Mesenchymal stem cell (in vitro differentiated cells and primary cell): Measurements from ENCODE around the gene IFNAR1.

ENCODE experiments used
- DNase-seq: peaks from one replicate; pipeline ENCODE4 v3.0.0-alpha.2; 2013
- H2AFZ ChIP-seq: one replicate; pipeline ENCODE4 v1.6.1; 2013; ENCODE audit warnings: low read depth, mild to moderate bottlenecking, control low read depth, inconsistent platforms, low read length, moderate library complexity
- H2AK5ac ChIP-seq: 2 replicates; pipeline ENCODE4 v1.6.1; 2013; ENCODE audit warnings: low read length, moderate library complexity, mild to moderate bottlenecking, inconsistent platforms; ENCODE audit not compliant: severe bottlenecking
- H2BK120ac ChIP-seq: one replicate; pipeline ENCODE4 v1.6.1; 2013; ENCODE audit warnings: low read depth, mild to moderate bottlenecking, inconsistent platforms, low read length, moderate library complexity
- H2BK12ac ChIP-seq, 2 experiments: one replicate each; pipeline ENCODE4 v1.6.1; 2013; ENCODE audit warnings: inconsistent platforms in 2 of 2, low read length in 2 of 2, mild to moderate bottlenecking in 2 of 2, moderate library complexity in 2 of 2, control low read depth in 1 of 2
- H2BK15ac ChIP-seq: one replicate; pipeline ENCODE4 v1.6.1; 2013; ENCODE audit warnings: mild to moderate bottlenecking, low read depth, inconsistent platforms; ENCODE audit not compliant: poor library complexity, severe bottlenecking
- H2BK5ac ChIP-seq: 2 replicates; pipeline ENCODE4 v1.6.1; 2013; ENCODE audit warnings: low read depth, mild to moderate bottlenecking, low read length, control low read depth, inconsistent platforms; ENCODE audit not compliant: poor library complexity, severe bottlenecking
- H3K14ac ChIP-seq, 2 experiments: one replicate each; pipeline ENCODE4 v1.6.1; 2013; ENCODE audit warnings: inconsistent platforms in 2 of 2, low read length in 2 of 2, control low read depth in 1 of 2, mild to moderate bottlenecking in 1 of 2, moderate library complexity in 1 of 2
- H3K18ac ChIP-seq, 2 experiments: one replicate each; pipeline ENCODE4 v1.6.1; 2013; ENCODE audit warnings: inconsistent platforms in 2 of 2, low read length in 2 of 2, control low read depth in 1 of 2, low read depth in 1 of 2, mild to moderate bottlenecking in 1 of 2
- H3K23ac ChIP-seq, 2 experiments: one replicate each; pipeline ENCODE4 v1.6.1; 2013; ENCODE audit warnings: inconsistent platforms in 2 of 2, low read length in 2 of 2, mild to moderate bottlenecking in 2 of 2, moderate library complexity in 2 of 2, control low read depth in 1 of 2
- H3K27ac ChIP-seq: 2 replicates; pipeline ENCODE4 v1.5.1; 2013; ENCODE audit warnings: mild to moderate bottlenecking, moderate library complexity, low read length, control low read depth, inconsistent platforms; ENCODE audit not compliant: poor library complexity, severe bottlenecking
- H3K27me3 ChIP-seq, 2 experiments: 2 replicates each; pipeline versions ENCODE4 v1.6.1 to v1.7.0; 2013; ENCODE audit warnings: low read length in 2 of 2, mild to moderate bottlenecking in 2 of 2, moderate library complexity in 2 of 2, control low read depth in 1 of 2, inconsistent platforms in 1 of 2; ENCODE audit not compliant: control insufficient read depth in 1 of 2, insufficient read depth in 1 of 2
- H3K36me3 ChIP-seq, 2 experiments: 2 replicates each; pipeline versions ENCODE4 v1.6.1 to v1.7.0; 2013; ENCODE audit warnings: low read length in 2 of 2, control low read depth in 1 of 2, inconsistent platforms in 1 of 2, low read depth in 1 of 2, mild to moderate bottlenecking in 1 of 2; ENCODE audit not compliant: insufficient read depth in 2 of 2, control insufficient read depth in 1 of 2
- H3K4ac ChIP-seq, 2 experiments: one replicate each; pipeline ENCODE4 v1.6.1; 2013; ENCODE audit warnings: inconsistent platforms in 2 of 2, low read length in 2 of 2, mild to moderate bottlenecking in 2 of 2, moderate library complexity in 2 of 2, control low read depth in 1 of 2, low read depth in 1 of 2
- H3K4me1 ChIP-seq: 2 replicates; pipeline ENCODE4 v1.6.1; 2013; ENCODE audit warnings: low read depth, low read length, control low read depth; ENCODE audit not compliant: control insufficient read depth, insufficient read depth
- H3K4me2 ChIP-seq: 2 replicates; pipeline ENCODE4 v1.6.1; 2013; ENCODE audit warnings: low read length, mild to moderate bottlenecking, inconsistent platforms; ENCODE audit not compliant: poor library complexity, severe bottlenecking
- H3K4me3 ChIP-seq, 2 experiments: 2 replicates each; pipeline versions ENCODE4 v1.5.1 to v1.7.0; 2013; ENCODE audit warnings: low read length in 2 of 2, mild to moderate bottlenecking in 2 of 2, control low read depth in 1 of 2, low read depth in 1 of 2; ENCODE audit not compliant: insufficient read depth in 1 of 2
- H3K79me1 ChIP-seq: replicated peaks from 2 replicates; pipeline ENCODE4 v1.6.1; 2013; ENCODE audit warnings: mild to moderate bottlenecking, control low read depth, low read length, inconsistent platforms; ENCODE audit not compliant: poor library complexity, severe bottlenecking
- H3K9ac ChIP-seq: 2 replicates; pipeline ENCODE4 v1.7.0; 2013; ENCODE audit warnings: mild to moderate bottlenecking, low read length, moderate library complexity
- H3K9me3 ChIP-seq: 2 replicates; pipeline ENCODE4 v1.7.0; 2013; ENCODE audit warnings: mild to moderate bottlenecking, low read length; ENCODE audit not compliant: control insufficient read depth
- H4K8ac ChIP-seq: one replicate; pipeline ENCODE4 v1.6.1; 2013; ENCODE audit warnings: inconsistent platforms, mild to moderate bottlenecking, low read length, moderate library complexity
- H4K91ac ChIP-seq: one replicate; pipeline ENCODE4 v1.6.1; 2013; ENCODE audit warnings: mild to moderate bottlenecking, low read length, inconsistent platforms
- WGBS: methylation state at CpG from one replicate; pipeline ENCODE4 v1.1.7; 2013; ENCODE audit warnings: mixed read lengths; 5-methylcytosine and 5-hydroxymethylcytosine counted together

IFNAR1 gene

DNA sequence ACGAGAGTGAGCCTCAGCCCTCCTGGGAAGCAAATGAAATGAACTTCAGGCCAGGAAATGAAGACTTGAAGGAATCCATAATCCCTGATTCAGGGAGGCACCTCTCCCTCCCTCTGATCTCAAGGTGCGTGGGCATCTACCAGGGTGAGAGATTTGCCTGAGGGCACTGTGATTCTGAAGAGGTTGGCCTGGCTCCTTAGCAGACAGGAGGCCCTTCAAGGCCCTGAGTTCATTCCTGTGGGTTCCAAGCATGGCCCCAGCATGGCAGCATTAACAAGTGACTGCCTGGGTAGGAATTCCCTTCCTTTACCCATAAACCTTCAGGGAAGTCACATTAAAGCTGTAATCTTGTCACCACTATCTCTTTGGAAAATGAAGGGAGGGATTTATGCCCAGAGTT lies 48.7 kb downstream of the IFNAR1 start:
- no peak overlapping the region for H3K14ac ChIP-seq
- H3K36me3 ChIP-seq: no peaks in the 10 kb centered on the region
- 100% methylated on average over 2 of the region's 2 CpGs for WGBS
- no peak overlapping the region for H4K8ac ChIP-seq
- no peaks in the 10 kb centered on the region for H3K79me1 ChIP-seq
- peaks cover 0 to 11% of the 10 kb centered on the region in 2 experiments for H3K27me3 ChIP-seq
- no peak overlapping the region for H3K4me3 ChIP-seq
- H2AK5ac ChIP-seq: no peak overlapping the region
- peak overlapping the region; percentile 51 for H2AFZ ChIP-seq
- H2BK5ac ChIP-seq: no peak overlapping the region
- H3K27ac ChIP-seq: no peak overlapping the region
- H3K4me1 ChIP-seq: peaks cover 2% of the 10 kb centered on the region
- H4K91ac ChIP-seq: no peak overlapping the region
- no peak overlapping the region for H2BK15ac ChIP-seq
- no peak overlapping the region for H3K18ac ChIP-seq
- peaks cover 17% of the 10 kb centered on the region for H3K9me3 ChIP-seq
- no peak for DNase-seq
- peak overlapping the region in 1 of 2 experiments; percentile 54 for H2BK12ac ChIP-seq
- no peak overlapping the region for H3K9ac ChIP-seq
- no peak overlapping the region for H2BK120ac ChIP-seq
- H3K4me2 ChIP-seq: no peak overlapping the region
- no peak overlapping the region for H3K4ac ChIP-seq
- no peak overlapping the region for H3K23ac ChIP-seq

DNA sequence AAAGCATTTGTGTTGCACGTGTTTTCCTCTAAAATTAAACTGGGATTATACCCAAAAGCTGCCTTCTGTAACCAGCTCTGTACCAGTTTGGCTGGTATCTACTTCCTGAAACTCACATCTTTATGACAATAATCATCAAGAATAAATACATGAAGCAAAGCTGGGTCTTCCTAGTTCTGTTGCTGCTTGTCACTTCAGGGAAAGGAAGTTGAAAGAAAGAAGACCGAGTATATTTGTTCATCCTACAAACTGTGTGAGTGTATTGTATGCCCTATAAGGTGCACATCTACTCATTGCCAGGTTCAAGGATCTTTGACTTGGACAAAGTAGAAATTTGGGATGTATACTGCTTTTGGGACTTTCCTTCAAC lies 49.3 kb downstream of the IFNAR1 start:
- peaks cover 0 to 11% of the 10 kb centered on the region in 2 experiments for H3K27me3 ChIP-seq
- no peak overlapping the region for H3K4me3 ChIP-seq
- H4K91ac ChIP-seq: no peak overlapping the region
- no peak overlapping the region for H3K18ac ChIP-seq
- H2AFZ ChIP-seq: no peak overlapping the region
- no peaks in the 10 kb centered on the region for H3K79me1 ChIP-seq
- no peak overlapping the region for H3K4ac ChIP-seq
- H3K36me3 ChIP-seq: no peaks in the 10 kb centered on the region
- no peak overlapping the region for H2AK5ac ChIP-seq
- no peak overlapping the region for H3K14ac ChIP-seq
- no peak overlapping the region for H2BK5ac ChIP-seq
- peak overlapping the region; percentile 26 for H3K9ac ChIP-seq
- peaks cover 2% of the 10 kb centered on the region for H3K4me1 ChIP-seq
- no peak overlapping the region for H3K23ac ChIP-seq
- H2BK12ac ChIP-seq: no peak overlapping the region
- H3K4me2 ChIP-seq: no peak overlapping the region
- H3K9me3 ChIP-seq: peaks cover 14% of the 10 kb centered on the region
- no peak overlapping the region for H4K8ac ChIP-seq
- H2BK15ac ChIP-seq: no peak overlapping the region
- no peak overlapping the region for H3K27ac ChIP-seq
- 80% methylated on average over 2 of the region's 2 CpGs for WGBS
- no peak for DNase-seq
- H2BK120ac ChIP-seq: no peak overlapping the region

DNA sequence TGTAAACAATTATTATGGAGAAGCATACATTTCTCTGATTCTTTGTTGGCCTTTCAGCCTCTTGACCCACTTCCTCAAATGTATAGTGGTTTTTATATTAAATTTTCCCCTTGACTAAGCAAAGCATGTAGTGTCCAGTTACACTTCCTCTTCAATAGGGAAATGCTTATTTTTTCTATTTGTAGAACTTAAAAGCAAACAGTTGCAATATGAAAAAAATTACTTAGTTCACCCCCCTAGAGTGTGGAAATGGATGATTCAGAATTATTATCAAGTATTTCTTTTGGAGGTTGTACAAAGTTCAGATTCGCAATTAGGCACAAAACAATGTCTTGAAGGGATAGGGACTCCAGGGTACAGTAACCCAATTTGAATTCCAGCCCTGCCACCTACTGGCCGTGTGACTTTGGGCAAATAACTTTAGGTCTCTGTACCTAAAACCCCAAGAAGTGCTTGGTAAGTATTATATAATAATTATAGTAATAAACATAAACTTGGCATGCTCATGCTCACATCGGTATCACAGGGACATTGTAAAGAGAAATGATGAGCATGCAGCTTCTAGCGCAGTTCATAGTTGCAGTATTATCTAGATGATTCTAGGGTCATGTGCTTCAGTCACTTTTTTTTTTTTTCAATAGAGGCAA lies 49.8 kb downstream of the IFNAR1 start:
- no peak overlapping the region for H3K4me2 ChIP-seq
- H3K23ac ChIP-seq: no peak overlapping the region
- H4K8ac ChIP-seq: no peak overlapping the region
- no peak overlapping the region for H3K27ac ChIP-seq
- H3K9ac ChIP-seq: peak overlapping the region; percentile 26
- H3K14ac ChIP-seq: no peak overlapping the region
- no peak overlapping the region for H2BK15ac ChIP-seq
- WGBS: 53% methylated on average over 3 of the region's 4 CpGs
- H3K4ac ChIP-seq: no peak overlapping the region
- no peak overlapping the region for H2AFZ ChIP-seq
- peaks cover 2% of the 10 kb centered on the region for H3K4me1 ChIP-seq
- H3K79me1 ChIP-seq: no peaks in the 10 kb centered on the region
- peaks cover 0 to 11% of the 10 kb centered on the region in 2 experiments for H3K27me3 ChIP-seq
- no peak overlapping the region for H3K18ac ChIP-seq
- H2BK12ac ChIP-seq: no peak overlapping the region
- no peak overlapping the region for H2BK5ac ChIP-seq
- no peak overlapping the region for H2BK120ac ChIP-seq
- peak; percentile 46 for DNase-seq
- H3K9me3 ChIP-seq: peaks cover 11% of the 10 kb centered on the region
- no peak overlapping the region for H2AK5ac ChIP-seq
- no peak overlapping the region for H3K4me3 ChIP-seq
- H4K91ac ChIP-seq: no peak overlapping the region
- no peaks in the 10 kb centered on the region for H3K36me3 ChIP-seq

DNA sequence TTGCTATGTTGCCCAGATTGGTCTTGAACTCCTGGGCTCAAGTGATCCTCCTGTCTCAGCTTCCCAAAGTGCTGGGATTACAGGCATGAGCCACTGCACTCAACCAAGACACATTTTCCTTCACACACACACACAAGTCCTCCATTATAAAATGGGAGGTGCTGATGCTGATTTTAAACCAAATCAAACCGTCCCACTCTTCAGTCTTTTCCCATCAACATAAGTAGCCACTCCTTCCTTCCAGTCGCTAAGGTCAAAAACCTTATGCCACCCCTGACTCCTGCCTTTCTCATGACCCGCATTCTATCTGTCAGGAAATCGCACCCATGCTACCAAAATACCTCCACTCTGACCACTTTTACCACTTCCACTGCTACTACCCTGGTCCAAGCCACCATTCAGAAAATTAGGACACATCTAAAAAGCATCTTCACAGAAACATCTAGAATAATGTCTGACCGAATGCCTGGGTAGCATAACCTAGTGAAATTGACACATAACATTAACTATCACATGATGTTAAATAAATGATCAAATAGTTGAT lies 50.4 kb downstream of the IFNAR1 start:
- H3K14ac ChIP-seq: no peak overlapping the region

More for the DNA sequence above, 50.4 kb downstream of the IFNAR1 start:
- no peak overlapping the region for H2BK15ac ChIP-seq
- H4K91ac ChIP-seq: no peak overlapping the region
- H3K4me3 ChIP-seq: no peak overlapping the region
- peak overlapping the region in 1 of 2 experiments; percentile 16 for H3K4ac ChIP-seq
- DNase-seq: no peak
- H3K4me1 ChIP-seq: peaks cover 2% of the 10 kb centered on the region
- no peaks in the 10 kb centered on the region for H3K36me3 ChIP-seq
- WGBS: 74% methylated on average over 4 of the region's 5 CpGs
- H3K4me2 ChIP-seq: no peak overlapping the region
- H2BK120ac ChIP-seq: no peak overlapping the region
- H3K27me3 ChIP-seq: peaks cover 0 to 11% of the 10 kb centered on the region in 2 experiments
- H3K23ac ChIP-seq: no peak overlapping the region
- H2BK12ac ChIP-seq: no peak overlapping the region
- no peak overlapping the region for H2AK5ac ChIP-seq
- no peaks in the 10 kb centered on the region for H3K79me1 ChIP-seq
- no peak overlapping the region for H4K8ac ChIP-seq
- H3K18ac ChIP-seq: no peak overlapping the region
- peak overlapping the region; percentile 3 for H3K9ac ChIP-seq
- H3K9me3 ChIP-seq: peaks cover 5% of the 10 kb centered on the region
- no peak overlapping the region for H3K27ac ChIP-seq
- no peak overlapping the region for H2BK5ac ChIP-seq
- no peak overlapping the region for H2AFZ ChIP-seq
